Endothelial cell of umbilical vein (primary cell): ENCODE data around the gene PNPLA5. TPM values are rescaled to one million over a fixed set of nuclear protein-coding genes. Genes with fewer than 3 reads are reported as not detected.

ENCODE experiments used
- BruUV-seq: library from RNA; stranded (reverse); fragments of 400-500 nt; replicated peaks from 2 replicates; lab custom pipeline; 2021; lab: Mats Ljungman, UMichigan
- CTCF ChIA-PET: fragments of 300-600, 350-600 bp; sonication (Branson Sonifier 250); formaldehyde crosslinking; loops from one replicate; lab custom pipeline; 2021; ENCODE audit warnings: antibody characterized with exemption, inconsistent platforms; lab: Charles Lee
- POLR2A ChIA-PET: fragments of 300-600, 350-600 bp; sonication (Branson Sonifier 250); formaldehyde crosslinking; loops from one replicate; lab custom pipeline; 2021; ENCODE audit warnings: antibody characterized with exemption, inconsistent platforms; lab: Charles Lee
- DNase-seq: peaks from one replicate; pipeline ENCODE4 v3.0.0-alpha.2; 2011; ENCODE audit warnings: low read depth, low spot score
- FAIRE-seq: peaks from 2 replicates; lab custom pipeline; 2011; peaks lifted over from hg19 to GRCh38; lab: Jason Lieb, UNC
- H2AFZ ChIP-seq: 2 replicates; pipeline ENCODE4 v1.6.0; 2012; ENCODE audit warnings: low read depth, low read length, control low read depth, inconsistent platforms
- H3K27ac ChIP-seq: 2 replicates; pipeline ENCODE4 v1.5.1; 2011; ENCODE audit warnings: low read depth, mild to moderate bottlenecking, control low read depth, low read length, moderate library complexity; ENCODE audit not compliant: insufficient read depth
- H3K27me3 ChIP-seq, 2 experiments: 2 replicates each; pipeline versions ENCODE4 v1.6.0 to v1.6.1; 2011; ENCODE audit warnings: low read length in 2 of 2, mixed read lengths in 1 of 2; ENCODE audit not compliant: control insufficient read depth in 2 of 2, insufficient read depth in 2 of 2
- H3K36me3 ChIP-seq, 2 experiments: 2 replicates in 1 of 2; 3 replicates in 1 of 2; pipeline ENCODE4 v1.5.1; 2011; ENCODE audit warnings: low read length in 2 of 2, mild to moderate bottlenecking in 1 of 2, moderate library complexity in 1 of 2; ENCODE audit not compliant: control insufficient read depth in 2 of 2, insufficient read depth in 2 of 2; ENCODE audit errors: extremely low read depth in 1 of 2
- H3K4me1 ChIP-seq: 3 replicates; pipeline ENCODE4 v1.5.1; 2011; ENCODE audit warnings: mild to moderate bottlenecking, low read length; ENCODE audit not compliant: control insufficient read depth, insufficient read depth; ENCODE audit errors: extremely low read depth
- H3K4me2 ChIP-seq: 2 replicates; pipeline ENCODE4 v1.6.1; 2011; ENCODE audit warnings: low read length, control low read depth, mixed read lengths; ENCODE audit not compliant: insufficient read depth
- H3K4me3 ChIP-seq, 3 experiments: fragments of 200-600 bp in 1 of 3; sonication (generic), shearing (Covaris generic) in 1 of 3; replicated peaks in 1 of 3; 2 replicates each; pipeline ENCODE4 v1.5.1; 2011 to 2016; ENCODE audit warnings: control low read depth in 3 of 3, low read length in 3 of 3, mild to moderate bottlenecking in 2 of 3, inconsistent platforms in 1 of 3, low read depth in 1 of 3, moderate library complexity in 1 of 3; ENCODE audit not compliant: insufficient read depth in 1 of 3
- H3K79me2 ChIP-seq: 2 replicates; pipeline ENCODE4 v1.6.0; 2012; ENCODE audit warnings: low read length, inconsistent platforms; ENCODE audit not compliant: control insufficient read depth, insufficient read depth
- H3K9ac ChIP-seq: replicated peaks from 2 replicates; pipeline ENCODE3; 2011; ENCODE audit warnings: low read length, control low read depth; ENCODE audit not compliant: insufficient read depth; ENCODE audit errors: extremely low read depth
- H3K9me1 ChIP-seq: replicated peaks from 3 replicates; pipeline ENCODE4 v1.6.0; 2011; ENCODE audit warnings: mild to moderate bottlenecking, low read length; ENCODE audit not compliant: control insufficient read depth, insufficient read depth; ENCODE audit errors: extremely low read depth
- H3K9me3 ChIP-seq: replicated peaks from 2 replicates; pipeline ENCODE4 v1.5.1; 2012; ENCODE audit warnings: low read length, inconsistent platforms; ENCODE audit not compliant: control insufficient read depth, insufficient read depth
- H4K20me1 ChIP-seq: replicated peaks from 2 replicates; pipeline ENCODE3; 2011; ENCODE audit warnings: mild to moderate bottlenecking, low read length; ENCODE audit not compliant: control insufficient read depth, insufficient read depth; ENCODE audit errors: extremely low read depth
- EZH2 ChIP-seq: IDR thresholded peaks from 2 replicates; pipeline ENCODE4 v1.6.1; 2012; ENCODE audit warnings: borderline replicate concordance, low read depth, mild to moderate bottlenecking, moderate library complexity, low read length, inconsistent platforms; ENCODE audit not compliant: severe bottlenecking
- FOS ChIP-seq: IDR thresholded peaks from 2 replicates; pipeline ENCODE4 v1.6.1; 2011; ENCODE audit warnings: mild to moderate bottlenecking, low read length, moderate library complexity, borderline replicate concordance; ENCODE audit not compliant: insufficient read depth
- GATA2 ChIP-seq: IDR thresholded peaks from 2 replicates; pipeline ENCODE4 v1.7.0; 2011; ENCODE audit warnings: low read depth, mild to moderate bottlenecking, moderate library complexity, mixed read lengths, low read length; ENCODE audit not compliant: insufficient read length, insufficient read depth
- JUN ChIP-seq: IDR thresholded peaks from 2 replicates; pipeline ENCODE4 v1.6.1; 2011; ENCODE audit warnings: borderline replicate concordance, low read depth; ENCODE audit not compliant: insufficient read length, insufficient read depth
- MYC ChIP-seq: IDR thresholded peaks from one replicate; pipeline ENCODE4 v1.6.1; 2011; ENCODE audit warnings: mild to moderate bottlenecking, low read depth, low read length
- POLR2A ChIP-seq: IDR thresholded peaks from 2 replicates; pipeline ENCODE4 v1.6.1; 2012; ENCODE audit warnings: low read depth, mild to moderate bottlenecking, control low read depth, low read length
- POLR2AphosphoS5 ChIP-seq: IDR thresholded peaks from 2 replicates; pipeline ENCODE4 v1.6.1; 2012; ENCODE audit warnings: low read depth, mild to moderate bottlenecking, control low read depth, low read length, moderate library complexity; ENCODE audit not compliant: insufficient read depth
- dilution Hi-C: fragments of 300-500 bp; cut with MboI; formaldehyde crosslinking; loops from one replicate; pipeline ENCODE4 v1.15.0; 2019; ENCODE audit warnings: low sequenced_read_pairs; ENCODE audit not compliant: extremely low pct_ligation_motif_present
- intact Hi-C: fragments of 100-400 bp; cut with micrococcal nuclease; formaldehyde crosslinking; loops from one replicate; pipeline ENCODE4 v1.10.0; 2022
- polyA plus RNA-seq, 4 experiments: library from polyadenylated mRNA; depleted of rRNA in 3 of 4; stranded (reverse) in 3 of 4; unstranded in 1 of 4; fragments of >200 nt; gene quantifications; 2 replicates each; pipeline versions ENCODE4 v1.2.1 to v1.2.3, GENCODE V29; 2011 to 2012; ENCODE audit warnings: missing spikeins in 1 of 4
- total RNA-seq: library from RNA; stranded (reverse); gene quantifications from 2 replicates; pipeline ENCODE4 v1.2.3, GENCODE V29; 2021
- TF ChIP-seq, protein P1 (sequence below), 2 donors: IDR thresholded peaks; 1 replicate in 1 of 2; 2 replicates in 1 of 2; pipeline ENCODE4 v1.5.1; 2011; ENCODE audit warnings: low read length in 2 of 2, mild to moderate bottlenecking in 2 of 2, moderate library complexity in 2 of 2, control low read depth in 1 of 2, inconsistent platforms in 1 of 2, low read depth in 1 of 2; ENCODE audit not compliant: insufficient read depth in 1 of 2; ENCODE audit errors: extremely low read depth in 1 of 2
- TF ChIP-seq, protein P2 (sequence below): IDR thresholded peaks from 2 replicates; pipeline ENCODE4 v1.6.1; 2011; ENCODE audit not compliant: insufficient read depth, insufficient read length

Gene PNPLA5
- total and polyA plus RNA-seq, 2 donors (not counting 3 experiments of a cell fraction or from before 2014, with no cell fraction given) = not detected

- Histone ChIP-seq H3K4me1 (peaks cover 6% of the 10 kb centered on the region), H3K27ac (no peak overlapping the region), H3K4me2 (no peak overlapping the region), H3K79me2 (no peaks in the 10 kb centered on the region), H3K36me3 (peaks cover 0 to 4% of the 10 kb centered on the region in 2 experiments), H2AFZ (no peak overlapping the region), H3K9ac (no peak overlapping the region), H3K9me3 (no peaks in the 10 kb centered on the region), H4K20me1 (no peaks in the 10 kb centered on the region), H3K4me3 (no peak overlapping the region), H3K27me3 (no peaks in the 10 kb centered on the region), H3K9me1 (no peaks in the 10 kb centered on the region)
- ChIA-PET POLR2A (no interaction called here), CTCF (interaction anchor here (2.3 kb wide), 1 partner anchor 17 kb away, joined by 7 read pairs; no protein-coding TSS in a partner anchor)
- intact Hi-C loops = loop anchor here (10.0 kb wide), 1 partner anchor 756 kb away; no protein-coding TSS in a partner anchor
- DNase-seq (no peak), FAIRE-seq (no peak)
- TF ChIP-seq, protein P1, sequence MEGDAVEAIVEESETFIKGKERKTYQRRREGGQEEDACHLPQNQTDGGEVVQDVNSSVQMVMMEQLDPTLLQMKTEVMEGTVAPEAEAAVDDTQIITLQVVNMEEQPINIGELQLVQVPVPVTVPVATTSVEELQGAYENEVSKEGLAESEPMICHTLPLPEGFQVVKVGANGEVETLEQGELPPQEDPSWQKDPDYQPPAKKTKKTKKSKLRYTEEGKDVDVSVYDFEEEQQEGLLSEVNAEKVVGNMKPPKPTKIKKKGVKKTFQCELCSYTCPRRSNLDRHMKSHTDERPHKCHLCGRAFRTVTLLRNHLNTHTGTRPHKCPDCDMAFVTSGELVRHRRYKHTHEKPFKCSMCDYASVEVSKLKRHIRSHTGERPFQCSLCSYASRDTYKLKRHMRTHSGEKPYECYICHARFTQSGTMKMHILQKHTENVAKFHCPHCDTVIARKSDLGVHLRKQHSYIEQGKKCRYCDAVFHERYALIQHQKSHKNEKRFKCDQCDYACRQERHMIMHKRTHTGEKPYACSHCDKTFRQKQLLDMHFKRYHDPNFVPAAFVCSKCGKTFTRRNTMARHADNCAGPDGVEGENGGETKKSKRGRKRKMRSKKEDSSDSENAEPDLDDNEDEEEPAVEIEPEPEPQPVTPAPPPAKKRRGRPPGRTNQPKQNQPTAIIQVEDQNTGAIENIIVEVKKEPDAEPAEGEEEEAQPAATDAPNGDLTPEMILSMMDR (IDR thresholded peaks at IDR 0.05; ENCODE audit: extremely low read depth in 1 of 2, insufficient read depth in 1 of 2, low read depth in 1 of 2, low read length in 2 of 2) = no peak
- TF ChIP-seq, protein P2, sequence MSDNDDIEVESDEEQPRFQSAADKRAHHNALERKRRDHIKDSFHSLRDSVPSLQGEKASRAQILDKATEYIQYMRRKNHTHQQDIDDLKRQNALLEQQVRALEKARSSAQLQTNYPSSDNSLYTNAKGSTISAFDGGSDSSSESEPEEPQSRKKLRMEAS = no peak
- TF ChIP-seq POLR2AphosphoS5 (no peak), GATA2 (no peak), MYC (no peak), EZH2 (no peak), JUN (no peak), POLR2A (no peak), FOS (no peak)
- BruUV-seq = no TSS peak
- dilution Hi-C loops = no loop called here
Observed at GRCh38 chr22:43928908-43929307, 37.1 kb upstream of the PNPLA5 start.
